Spleen (tissue), 11 donors: Measurements from ENCODE around the gene RGMA. TPM values are rescaled to one million over a fixed set of nuclear protein-coding genes. Genes with fewer than 3 reads are reported as not detected.

Source experiments
- DNase-seq: peaks from one replicate; pipeline ENCODE4 v3.0.0-alpha.2; 2020
- H3K27ac ChIP-seq, 8 donors: fragments of 200-600 bp; sonication (generic) in 7 of 8; 1 replicate in 4 of 8; 2 replicates in 4 of 8; pipeline versions ENCODE4 v1.5.0 to v1.8.0; 2016 to 2021; ENCODE audit warnings: inconsistent platforms in 4 of 8, mild to moderate bottlenecking in 4 of 8, moderate library complexity in 1 of 8
- H3K27me3 ChIP-seq, 7 donors: fragments of 200-600 bp; sonication (generic) in 6 of 7; replicated peaks in 1 of 7; 1 replicate in 4 of 7; 2 replicates in 3 of 7; pipeline versions ENCODE4 v1.5.0 to v1.8.0; 2016 to 2021; ENCODE audit warnings: inconsistent platforms in 3 of 7, mild to moderate bottlenecking in 1 of 7
- H3K36me3 ChIP-seq, 6 donors: fragments of 200-600 bp; sonication (generic) in 5 of 6; 1 replicate in 4 of 6; 2 replicates in 2 of 6; pipeline versions ENCODE4 v1.5.0 to v1.8.0; 2016 to 2021; ENCODE audit warnings: inconsistent platforms in 2 of 6
- H3K4me1 ChIP-seq, 6 donors: fragments of 200-600 bp; sonication (generic) in 5 of 6; 1 replicate in 3 of 6; 2 replicates in 3 of 6; pipeline versions ENCODE4 v1.5.0 to v1.8.0; 2016 to 2021; ENCODE audit warnings: inconsistent platforms in 3 of 6
- H3K4me3 ChIP-seq, 8 donors: fragments of 200-600 bp; sonication (generic) in 7 of 8; 1 replicate in 4 of 8; 2 replicates in 4 of 8; pipeline versions ENCODE4 v1.5.0 to v1.8.0; 2016 to 2021; ENCODE audit warnings: inconsistent platforms in 4 of 8, mild to moderate bottlenecking in 4 of 8, moderate library complexity in 2 of 8
- H3K9me3 ChIP-seq, 8 donors: fragments of 200-600 bp; sonication (generic) in 7 of 8; 1 replicate in 4 of 8; 2 replicates in 4 of 8; pipeline versions ENCODE4 v1.5.0 to v1.8.0; 2016 to 2021; ENCODE audit warnings: inconsistent platforms in 4 of 8
- POLR2A ChIP-seq, 3 donors: fragments of 450-650 bp; IDR thresholded peaks; one replicate each; pipeline ENCODE4 v1.5.1; 2017; ENCODE audit warnings: antibody characterized with exemption in 3 of 3, mild to moderate bottlenecking in 1 of 3
- POLR2AphosphoS5 ChIP-seq, 3 donors: sonication (generic); formaldehyde crosslinking; IDR thresholded peaks; one replicate each; pipeline ENCODE4 v1.5.1; 2017; ENCODE audit warnings: antibody characterized with exemption in 3 of 3
- WGBS, 5 donors: extraction: QIAGEN DNeasy Blood & Tissue Kit in 3 of 5; methylation state at CpG; one replicate each; pipeline versions ENCODE4 v1.1.5 to v1.1.7; 2013 to 2018; 5-methylcytosine and 5-hydroxymethylcytosine counted together
- intact Hi-C: fragments of 100-400 bp; cut with DNase I; formaldehyde crosslinking; loops from one replicate; pipeline ENCODE4 v1.15.0; 2023; ENCODE audit warnings: low total_unique reads
- polyA plus RNA-seq, 3 donors: library from polyadenylated mRNA; stranded (reverse); fragments of 200-250 nt; gene quantifications; one replicate each; pipeline ENCODE4 v1.2.1, GENCODE V29; 2013
- total RNA-seq, 7 donors: library from RNA; depleted of rRNA in 3 of 7; stranded (reverse); fragments of >200 nt in 3 of 7; fragmentation: NEBNext Ultra II Directional in 4 of 7; extraction: Animal tissue kit (Norgen Biotek cat#: 25700) in 4 of 7; gene quantifications; one replicate each; pipeline versions ENCODE4 v1.1.0 to v1.2.1, GENCODE V29; 2016 to 2021
- TF ChIP-seq, protein P1 (sequence below), 11 experiments: fragments of 200-600 bp in 7 of 11; fragments of 450-650 bp in 4 of 11; sonication (generic) in 4 of 11; IDR thresholded peaks in 8 of 11; conservative IDR thresholded peaks in 3 of 11; 1 replicate in 7 of 11; 2 replicates in 4 of 11; pipeline versions ENCODE4 v1.4.0 to v1.8.0; 2016 to 2021; ENCODE audit warnings: antibody characterized with exemption in 11 of 11, inconsistent platforms in 4 of 11, mild to moderate bottlenecking in 1 of 11
- donor health status: healthy with polysubstance abuse.
- donor health status: DM: no; HTN: no; CAD: no; lungs with moderate emphysema.
- donor health status: DM: no; HTN: no; CAD: no.
- donor health status: Bipolar disorder and iron deficiency.
- donor health status: healthy.
- donor health status: DM: no; HTN: no; CAD: no.
- donor health status: DM: yes; HTN: yes; CAD: no.

Gene RGMA
- total and polyA plus RNA-seq, 10 donors = 0.37 to 3.1 (median 1.2) TPM

DNA sequence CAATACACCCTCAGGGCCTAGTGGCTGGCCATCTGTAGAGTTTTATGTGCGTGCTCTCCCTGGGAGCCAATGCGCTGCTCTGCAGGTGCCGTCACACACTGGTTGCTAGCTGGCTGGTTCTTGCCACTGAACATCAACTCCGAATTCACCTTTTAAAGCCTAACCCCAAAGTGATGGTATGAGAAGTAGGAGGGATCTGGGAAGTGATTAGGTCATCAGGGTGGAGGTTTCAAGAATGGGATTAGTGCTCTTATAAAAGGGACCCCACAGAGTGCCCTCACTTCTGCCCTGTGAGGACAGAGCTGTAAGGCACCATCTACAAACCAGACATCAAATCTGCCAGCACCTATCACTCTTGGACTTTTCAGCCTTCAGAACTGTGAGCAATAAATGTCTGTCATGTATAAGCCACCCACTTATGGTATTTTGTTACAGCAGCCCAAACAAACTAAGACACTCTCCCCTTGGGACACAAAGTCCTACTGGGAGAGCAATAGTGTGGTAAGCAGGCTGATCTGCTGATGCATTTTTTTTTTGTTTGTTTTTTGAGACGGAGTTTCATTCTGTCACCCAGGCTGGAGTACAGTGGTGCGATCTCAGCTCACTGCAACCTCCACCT is 20.3 kb downstream of the RGMA start:
- no peaks in the 10 kb centered on the region for H3K9me3 ChIP-seq
- 90 to 97% (median 95%) methylated on average over 6 of the region's 6 CpGs for WGBS, 5 donors
- TF ChIP-seq, protein P1, sequence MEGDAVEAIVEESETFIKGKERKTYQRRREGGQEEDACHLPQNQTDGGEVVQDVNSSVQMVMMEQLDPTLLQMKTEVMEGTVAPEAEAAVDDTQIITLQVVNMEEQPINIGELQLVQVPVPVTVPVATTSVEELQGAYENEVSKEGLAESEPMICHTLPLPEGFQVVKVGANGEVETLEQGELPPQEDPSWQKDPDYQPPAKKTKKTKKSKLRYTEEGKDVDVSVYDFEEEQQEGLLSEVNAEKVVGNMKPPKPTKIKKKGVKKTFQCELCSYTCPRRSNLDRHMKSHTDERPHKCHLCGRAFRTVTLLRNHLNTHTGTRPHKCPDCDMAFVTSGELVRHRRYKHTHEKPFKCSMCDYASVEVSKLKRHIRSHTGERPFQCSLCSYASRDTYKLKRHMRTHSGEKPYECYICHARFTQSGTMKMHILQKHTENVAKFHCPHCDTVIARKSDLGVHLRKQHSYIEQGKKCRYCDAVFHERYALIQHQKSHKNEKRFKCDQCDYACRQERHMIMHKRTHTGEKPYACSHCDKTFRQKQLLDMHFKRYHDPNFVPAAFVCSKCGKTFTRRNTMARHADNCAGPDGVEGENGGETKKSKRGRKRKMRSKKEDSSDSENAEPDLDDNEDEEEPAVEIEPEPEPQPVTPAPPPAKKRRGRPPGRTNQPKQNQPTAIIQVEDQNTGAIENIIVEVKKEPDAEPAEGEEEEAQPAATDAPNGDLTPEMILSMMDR (IDR thresholded peaks at IDR 0.05 in 8 of 11, conservative IDR thresholded peaks at IDR 0.05 in 3 of 11) = no peak
- TF ChIP-seq POLR2A (IDR thresholded peaks at IDR 0.05) (no peak), POLR2AphosphoS5 (IDR thresholded peaks at IDR 0.05) (no peak)
- H3K27me3 ChIP-seq = peaks cover 0 to 59% (median 28%) of the 10 kb centered on the region in 7 donors
- DNase-seq = no peak
- no peaks in the 10 kb centered on the region for H3K36me3 ChIP-seq
- H3K27ac ChIP-seq = no peak overlapping the region
- peaks cover 3 to 25% (median 18%) of the 10 kb centered on the region in 6 donors for H3K4me1 ChIP-seq
- intact Hi-C loops = no loop called here
- H3K4me3 ChIP-seq = no peak overlapping the region

DNA sequence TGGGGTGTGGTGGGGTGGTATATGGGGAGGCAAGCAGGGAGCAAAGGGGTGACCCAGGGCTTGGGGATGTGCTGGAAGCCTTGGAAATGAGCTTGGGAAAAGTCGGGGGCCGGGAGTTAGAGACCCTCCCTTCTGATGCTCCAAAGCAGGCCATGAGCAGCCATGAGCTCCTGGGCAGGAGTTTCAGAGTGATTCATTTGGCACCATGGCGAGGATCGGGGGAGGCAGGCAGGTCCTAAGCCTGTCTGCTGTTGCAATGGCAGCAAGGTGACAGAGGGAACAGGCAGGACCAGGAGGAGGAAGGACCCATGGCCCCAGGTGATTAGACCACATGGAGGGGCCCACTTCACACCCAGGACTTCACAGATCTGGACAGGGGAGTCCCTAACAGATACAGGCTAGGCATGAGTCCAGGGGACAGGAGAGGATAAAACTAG is 21.3 kb downstream of the RGMA start:
- Histone ChIP-seq H3K9me3 (no peaks in the 10 kb centered on the region), H3K4me1 (peaks cover 1 to 15% (median 7%) of the 10 kb centered on the region in 6 donors), H3K27ac (no peak overlapping the region), H3K36me3 (no peaks in the 10 kb centered on the region), H3K27me3 (peaks cover 0 to 56% (median 19%) of the 10 kb centered on the region in 7 donors), H3K4me3 (no peak overlapping the region)
- DNase-seq = peak; percentile 62
- WGBS, 5 donors = 81 to 93% (median 87%) methylated on average over 4 of the region's 4 CpGs
- intact Hi-C loops = no loop called here
- TF ChIP-seq POLR2AphosphoS5 (IDR thresholded peaks at IDR 0.05) (no peak), POLR2A (IDR thresholded peaks at IDR 0.05) (no peak)
- TF ChIP-seq, protein P1 (IDR thresholded peaks at IDR 0.05 in 8 of 11, conservative IDR thresholded peaks at IDR 0.05 in 3 of 11) = no peak

DNA sequence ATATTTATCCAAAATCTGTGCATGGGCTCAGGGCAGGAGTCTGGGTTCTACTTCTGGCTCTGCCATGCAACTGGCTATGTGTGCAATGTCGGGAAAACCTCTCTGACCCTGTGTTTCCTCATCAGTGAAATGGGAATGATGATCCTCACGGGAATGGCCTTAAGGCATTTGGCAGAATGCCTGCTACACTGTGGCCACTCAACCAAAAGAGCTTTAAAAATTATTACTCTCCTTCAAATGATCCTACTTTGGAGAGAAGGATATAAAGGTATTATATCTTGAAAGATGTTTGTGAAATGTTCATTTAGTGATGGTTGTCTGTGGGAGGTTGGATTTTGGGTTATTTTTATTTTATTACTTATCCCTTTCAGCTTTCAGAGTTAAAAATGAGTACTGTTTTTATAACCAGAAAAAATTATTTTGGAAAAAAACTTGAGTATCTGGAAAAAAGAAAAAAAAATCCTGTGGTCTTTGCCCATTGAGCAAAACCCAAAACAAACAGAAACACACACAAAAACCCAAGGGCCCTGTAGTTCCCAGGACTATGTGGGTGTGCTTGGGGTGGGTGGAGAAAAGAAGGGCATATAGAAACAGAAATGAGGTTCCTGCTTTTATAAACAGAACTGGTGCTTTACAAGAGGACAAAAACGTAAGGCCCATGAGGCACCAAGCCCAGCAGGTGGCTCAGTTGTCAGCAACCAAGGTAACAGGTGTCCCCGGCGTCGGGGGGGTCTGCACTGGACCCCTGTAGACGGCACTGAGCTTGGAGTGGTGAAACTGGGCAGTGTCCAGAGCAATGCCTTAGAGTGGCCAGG is 22.0 kb downstream of the RGMA start:
- Histone ChIP-seq H3K4me3 (no peak overlapping the region), H3K27ac (no peak overlapping the region), H3K9me3 (no peaks in the 10 kb centered on the region), H3K4me1 (peaks cover 0 to 9% (median 1%) of the 10 kb centered on the region in 6 donors), H3K27me3 (peaks cover 0 to 50% (median 12%) of the 10 kb centered on the region in 7 donors), H3K36me3 (no peaks in the 10 kb centered on the region)
- 61 to 72% (median 67%) methylated on average over 7 of the region's 7 CpGs for WGBS, 5 donors
- DNase-seq = no peak
- intact Hi-C loops = no loop called here
- TF ChIP-seq, protein P1 (IDR thresholded peaks at IDR 0.05 in 8 of 11, conservative IDR thresholded peaks at IDR 0.05 in 3 of 11) = no peak
- TF ChIP-seq POLR2A (IDR thresholded peaks at IDR 0.05) (no peak), POLR2AphosphoS5 (IDR thresholded peaks at IDR 0.05) (no peak)

DNA sequence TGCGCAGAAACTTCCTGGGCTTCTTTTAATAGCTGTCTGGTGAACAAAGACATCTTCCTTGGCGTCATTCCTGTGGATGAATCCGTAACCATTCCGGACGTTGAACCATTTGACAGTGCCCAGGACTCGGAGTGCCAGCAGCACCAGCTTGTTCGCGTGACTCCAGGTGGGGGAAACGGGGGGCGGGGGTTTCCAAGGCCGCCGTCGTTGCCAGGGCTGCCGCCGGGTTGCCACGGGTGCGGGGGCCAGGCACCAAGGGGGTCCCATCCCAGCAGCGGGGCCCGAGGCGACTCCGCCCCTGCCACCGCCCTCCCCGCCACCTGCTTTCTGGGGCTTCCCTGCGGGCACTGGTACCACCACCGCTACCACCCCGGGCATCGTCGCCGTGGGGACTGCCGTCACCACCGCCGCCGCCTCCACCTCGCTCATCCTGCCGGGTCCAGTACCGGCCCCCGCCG is 22.8 kb downstream of the RGMA start:
- H3K36me3 ChIP-seq = no peaks in the 10 kb centered on the region
- no peak overlapping the region for H3K4me3 ChIP-seq
- no peak overlapping the region for H3K27ac ChIP-seq
- no peaks in the 10 kb centered on the region for H3K9me3 ChIP-seq
- intact Hi-C loops = no loop called here
- peaks cover 0 to 6% (median 0%) of the 10 kb centered on the region in 6 donors for H3K4me1 ChIP-seq
- TF ChIP-seq POLR2A (IDR thresholded peaks at IDR 0.05) (no peak), POLR2AphosphoS5 (IDR thresholded peaks at IDR 0.05) (no peak)
- TF ChIP-seq, protein P1 (IDR thresholded peaks at IDR 0.05 in 8 of 11, conservative IDR thresholded peaks at IDR 0.05 in 3 of 11) = no peak
- peaks cover 0 to 43% (median 5%) of the 10 kb centered on the region in 7 donors for H3K27me3 ChIP-seq
- peak; percentile 62 for DNase-seq
- 94 to 96% (median 96%) methylated on average over 27 to 38 of the region's 38 CpGs for WGBS, 5 donors
